Amniotic stem cell (primary cell): ENCODE measurements around the gene SPP2.
A peak's percentile ranks its signal among the peaks of the same experiment; 100 is the strongest.

Experiments used
- DNase-seq: peaks from one replicate; lab custom pipeline; 2025; lab: John Stamatoyannopoulos, UW

The SPP2 gene

GRCh38 chr2:234038076-234038802 is 12.3 kb upstream of the SPP2 start:
- DNase-seq: no peak

- DNase-seq: peak; percentile 25
Observed at GRCh38 chr2:234044157-234044556, 6.3 kb upstream of the SPP2 start.

- no peak for DNase-seq
Observed at GRCh38 chr2:234046521-234046920, 4.0 kb upstream of the SPP2 start.

- no peak for DNase-seq
Observed at GRCh38 chr2:234047361-234047760, 3.1 kb upstream of the SPP2 start.

- DNase-seq: no peak
Observed at GRCh38 chr2:234048049-234048448, 2.5 kb upstream of the SPP2 start.

- DNase-seq: no peak
Observed at GRCh38 chr2:234051374-234052070, 1.0 kb downstream of the SPP2 start.

GRCh38 chr2:234058881-234059280 is 8.4 kb downstream of the SPP2 start:
- no peak for DNase-seq

GRCh38 chr2:234060236-234060635 is 9.7 kb downstream of the SPP2 start:
- DNase-seq: no peak

- no peak for DNase-seq
Observed at GRCh38 chr2:234061624-234062257, 11.2 kb downstream of the SPP2 start.

GRCh38 chr2:234066587-234066986 is 16.1 kb downstream of the SPP2 start:
- DNase-seq: no peak

GRCh38 chr2:234071664-234072063 is 21.2 kb downstream of the SPP2 start:
- no peak for DNase-seq

GRCh38 chr2:234072454-234072853 is 22.0 kb downstream of the SPP2 start:
- no peak for DNase-seq

GRCh38 chr2:234074751-234075517 is 24.4 kb downstream of the SPP2 start:
- no peak for DNase-seq

GRCh38 chr2:234075518-234075915 is 25.0 kb downstream of the SPP2 start:
- DNase-seq: no peak

GRCh38 chr2:234075947-234076346 is 25.4 kb downstream of the SPP2 start:
- no peak for DNase-seq

- no peak for DNase-seq
Observed at GRCh38 chr2:234076451-234076850, 25.9 kb downstream of the SPP2 start.

- no peak for DNase-seq
Observed at GRCh38 chr2:234078129-234078528, 27.6 kb downstream of the SPP2 start.

- DNase-seq: no peak
Observed at GRCh38 chr2:234081970-234082822, 31.7 kb downstream of the SPP2 start.

GRCh38 chr2:234083572-234084348 is 33.3 kb downstream of the SPP2 start:
- no peak for DNase-seq

- DNase-seq: no peak
Observed at GRCh38 chr2:234091432-234091879, 41.0 kb downstream of the SPP2 start.

GRCh38 chr2:234091883-234092282 is 41.4 kb downstream of the SPP2 start:
- DNase-seq: no peak
